ENCODE results near the gene LEPR.
"Not testable (repeated sequence)": the region's sequence is repeated elsewhere in the genome, so short reads cannot be mapped to it uniquely, and the experiment has no call there.

Gene LEPR, protein sequence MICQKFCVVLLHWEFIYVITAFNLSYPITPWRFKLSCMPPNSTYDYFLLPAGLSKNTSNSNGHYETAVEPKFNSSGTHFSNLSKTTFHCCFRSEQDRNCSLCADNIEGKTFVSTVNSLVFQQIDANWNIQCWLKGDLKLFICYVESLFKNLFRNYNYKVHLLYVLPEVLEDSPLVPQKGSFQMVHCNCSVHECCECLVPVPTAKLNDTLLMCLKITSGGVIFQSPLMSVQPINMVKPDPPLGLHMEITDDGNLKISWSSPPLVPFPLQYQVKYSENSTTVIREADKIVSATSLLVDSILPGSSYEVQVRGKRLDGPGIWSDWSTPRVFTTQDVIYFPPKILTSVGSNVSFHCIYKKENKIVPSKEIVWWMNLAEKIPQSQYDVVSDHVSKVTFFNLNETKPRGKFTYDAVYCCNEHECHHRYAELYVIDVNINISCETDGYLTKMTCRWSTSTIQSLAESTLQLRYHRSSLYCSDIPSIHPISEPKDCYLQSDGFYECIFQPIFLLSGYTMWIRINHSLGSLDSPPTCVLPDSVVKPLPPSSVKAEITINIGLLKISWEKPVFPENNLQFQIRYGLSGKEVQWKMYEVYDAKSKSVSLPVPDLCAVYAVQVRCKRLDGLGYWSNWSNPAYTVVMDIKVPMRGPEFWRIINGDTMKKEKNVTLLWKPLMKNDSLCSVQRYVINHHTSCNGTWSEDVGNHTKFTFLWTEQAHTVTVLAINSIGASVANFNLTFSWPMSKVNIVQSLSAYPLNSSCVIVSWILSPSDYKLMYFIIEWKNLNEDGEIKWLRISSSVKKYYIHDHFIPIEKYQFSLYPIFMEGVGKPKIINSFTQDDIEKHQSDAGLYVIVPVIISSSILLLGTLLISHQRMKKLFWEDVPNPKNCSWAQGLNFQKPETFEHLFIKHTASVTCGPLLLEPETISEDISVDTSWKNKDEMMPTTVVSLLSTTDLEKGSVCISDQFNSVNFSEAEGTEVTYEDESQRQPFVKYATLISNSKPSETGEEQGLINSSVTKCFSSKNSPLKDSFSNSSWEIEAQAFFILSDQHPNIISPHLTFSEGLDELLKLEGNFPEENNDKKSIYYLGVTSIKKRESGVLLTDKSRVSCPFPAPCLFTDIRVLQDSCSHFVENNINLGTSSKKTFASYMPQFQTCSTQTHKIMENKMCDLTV

DNA sequence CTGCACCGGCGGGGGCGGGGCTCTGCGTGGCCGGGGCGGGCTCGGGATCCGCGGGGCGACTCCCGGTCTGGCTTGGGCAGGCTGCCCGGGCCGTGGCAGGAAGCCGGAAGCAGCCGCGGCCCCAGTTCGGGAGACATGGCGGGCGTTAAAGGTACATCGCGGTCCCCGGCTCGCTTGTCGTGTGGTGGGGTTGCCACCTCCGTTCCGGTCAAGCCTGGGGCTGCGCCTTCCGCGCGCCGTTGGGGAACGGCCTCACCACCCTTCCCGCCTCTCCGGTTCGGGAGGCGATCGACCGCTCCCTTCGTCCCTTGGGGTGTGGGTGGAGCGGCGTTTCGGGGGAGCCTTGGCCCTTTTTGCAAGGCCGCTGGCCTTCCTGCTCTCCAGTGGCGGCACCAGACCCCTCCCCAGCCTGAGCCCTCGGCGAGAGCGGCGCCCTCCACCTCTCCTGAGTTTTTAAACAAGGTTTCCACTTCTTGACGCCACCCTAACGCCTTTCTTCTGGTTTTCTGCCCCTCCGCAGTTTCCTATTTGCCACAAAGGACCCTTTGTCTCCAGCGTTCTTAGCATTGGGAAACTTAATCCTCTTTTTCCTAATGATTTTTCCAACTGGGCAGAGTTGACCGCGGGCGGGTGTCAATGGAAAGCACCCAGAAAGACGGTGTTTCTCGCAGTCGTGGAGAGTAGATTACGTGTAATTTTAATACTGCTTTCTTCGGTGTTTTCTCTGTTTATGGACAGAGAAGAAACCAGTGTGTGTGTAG, at the start of gene LEPR, which contains the start of gene LEPROT:
Gene LEPR, plus strand, starts transcription at position 79 of the 761 bp plus-strand sequence. CDS start 144,898 bp downstream, outside the sequence.
Gene LEPROT, plus strand, starts transcription at position 79 of the 761 bp plus-strand sequence. Its CDS starts 57 bp downstream, at position 136.
- DNase-seq (ENCODE audit: low read depth), result no peak

DNA sequence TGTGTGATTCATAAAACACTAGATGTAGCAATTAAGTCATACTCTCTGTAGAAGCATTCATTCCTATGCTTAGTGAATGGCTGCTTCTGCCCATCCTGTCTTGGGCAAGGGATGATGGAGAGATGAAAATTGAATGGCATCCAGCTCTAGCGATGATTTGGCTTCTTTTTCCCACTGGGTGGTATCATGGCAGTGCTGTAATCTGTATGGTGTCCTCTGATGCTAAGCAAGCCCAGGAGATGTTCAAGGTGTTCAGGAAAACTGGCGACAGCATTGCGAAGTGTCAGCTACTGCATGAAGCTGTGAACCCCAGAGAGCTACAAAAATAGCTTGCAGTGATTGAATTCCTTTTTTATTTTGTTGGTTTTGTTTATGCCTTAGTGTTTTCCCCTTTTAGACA, 48.9 kb upstream of the LEPR start:
- no peak for DNase-seq (ENCODE audit: low read depth)

DNA sequence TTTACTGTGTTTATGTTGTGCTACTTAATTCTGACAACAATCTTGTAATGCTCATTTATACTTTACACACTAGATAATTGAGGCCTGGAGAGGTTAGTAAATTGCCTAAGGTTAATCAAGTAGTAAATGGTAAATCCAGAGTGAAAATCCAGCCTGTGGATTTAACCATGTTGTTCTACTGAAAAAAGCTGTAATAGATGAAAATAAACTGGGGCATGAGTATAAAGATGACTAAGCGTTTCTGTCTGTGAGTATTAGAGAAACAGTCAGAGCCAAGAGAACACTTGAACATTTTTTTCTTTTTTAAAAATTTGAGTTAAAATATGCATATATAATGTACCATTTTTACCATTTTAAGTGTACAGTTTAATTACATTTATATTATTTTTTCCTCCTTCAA, 47.9 kb upstream of the LEPR start:
- DNase-seq (ENCODE audit: low read depth), result no peak

DNA sequence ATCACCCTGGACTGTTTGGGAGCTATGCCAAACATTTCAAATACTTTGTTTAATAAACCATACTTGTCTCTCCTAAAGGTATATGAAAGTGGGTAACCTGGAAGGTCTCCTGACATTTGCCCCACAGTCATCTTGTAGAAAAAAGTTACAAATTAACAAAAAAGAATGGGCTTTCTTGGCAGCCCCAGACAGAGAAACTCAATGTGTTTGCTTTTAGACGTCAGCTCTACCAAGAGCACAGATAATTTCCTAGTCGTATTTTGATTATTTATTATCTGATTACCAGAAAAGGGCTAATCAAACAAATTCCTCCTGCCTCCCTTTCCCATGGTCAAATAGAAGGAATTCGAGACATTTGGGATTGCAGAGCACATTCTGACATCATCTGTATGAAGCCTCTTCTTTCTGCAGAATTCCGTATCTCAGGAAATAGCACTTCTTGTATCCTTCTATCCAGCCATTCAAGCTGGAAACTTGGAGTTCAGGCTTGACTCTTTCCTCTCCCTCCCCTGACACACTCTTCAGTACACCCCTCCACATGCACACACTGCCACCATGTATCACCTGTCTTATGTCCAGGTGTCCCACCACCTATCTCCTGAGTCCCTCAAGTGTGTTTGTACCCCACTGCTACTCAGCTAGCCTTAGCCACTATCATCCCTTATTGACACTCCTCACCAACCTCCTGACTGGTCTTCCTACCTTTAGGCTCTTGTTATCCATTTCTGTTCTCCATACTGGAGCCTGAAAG, 42.8 kb upstream of the LEPR start:
- no peak for DNase-seq (ENCODE audit: low read depth)

DNA sequence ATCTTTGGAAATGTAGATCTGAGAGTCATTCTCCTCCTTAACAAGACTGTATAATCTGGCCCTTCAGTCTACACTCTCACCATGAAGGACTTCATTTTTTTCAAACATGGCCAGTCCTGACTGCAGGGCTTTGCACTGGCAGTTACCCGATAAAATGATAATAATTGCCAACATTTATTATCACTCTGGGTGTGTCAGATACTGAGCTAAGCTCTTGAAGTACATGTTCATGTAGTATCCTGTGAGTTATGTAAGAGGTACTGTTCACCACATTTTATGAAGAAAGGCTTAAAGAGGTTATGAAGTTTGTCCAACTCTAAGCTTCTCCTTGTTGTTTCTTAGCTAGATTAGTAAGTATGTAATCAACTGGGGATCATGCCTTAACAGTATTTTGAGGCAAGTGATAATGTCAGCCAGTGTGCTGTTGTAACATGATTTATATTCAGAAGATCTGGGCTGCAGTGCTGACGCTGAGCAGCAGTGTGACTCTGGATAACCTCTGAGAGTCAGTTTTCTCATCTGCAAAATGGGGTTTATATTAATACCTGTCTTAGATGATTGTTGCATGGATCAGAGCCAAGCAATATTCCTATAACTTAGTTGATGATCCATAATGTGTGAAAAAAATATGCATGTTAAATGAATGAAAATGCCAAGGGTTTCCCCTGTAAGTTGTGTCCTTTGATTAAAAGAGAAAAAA, 42.1 kb upstream of the LEPR start:
- DNase-seq (ENCODE audit: low read depth), result no peak

DNA sequence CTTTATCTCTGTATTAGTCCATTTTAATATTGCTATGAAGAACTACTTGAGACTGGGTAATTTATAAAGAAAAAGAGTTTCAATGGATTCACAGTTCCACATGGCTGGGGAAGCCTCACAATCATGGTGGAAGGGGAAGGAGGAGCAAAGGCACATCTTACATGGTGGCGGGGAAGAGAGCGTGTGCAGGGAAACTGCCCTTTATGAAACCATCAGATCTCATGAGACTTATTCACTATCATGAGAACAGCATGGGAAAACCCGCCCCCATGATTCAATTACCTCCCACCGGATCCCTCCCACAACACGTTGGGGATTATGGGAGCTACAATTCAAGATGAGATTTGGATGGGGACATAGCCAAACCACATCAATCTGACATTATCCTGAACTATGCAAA, 36.0 kb upstream of the LEPR start:
- DNase-seq (ENCODE audit: low read depth), result not testable (repeated sequence)

DNA sequence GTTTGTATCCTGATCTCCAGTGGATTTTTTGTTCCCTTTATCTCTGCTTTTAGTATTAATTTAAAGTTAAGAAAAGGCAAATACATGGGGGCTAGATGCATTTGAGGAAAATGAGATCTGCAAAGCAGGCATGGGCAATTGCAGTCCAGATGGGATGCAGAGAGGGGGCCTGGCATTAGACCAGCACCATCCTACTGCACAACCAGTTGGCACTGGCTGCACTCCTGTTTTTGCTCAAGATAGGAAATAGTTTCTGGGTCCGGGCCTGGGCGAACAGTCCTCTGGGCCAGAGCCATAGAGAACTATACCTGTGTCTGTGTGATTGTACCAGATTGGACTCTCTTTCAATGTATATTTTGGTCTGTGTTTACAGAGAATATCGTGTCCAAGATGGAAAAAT, 34.0 kb upstream of the LEPR start:
- DNase-seq (ENCODE audit: low read depth), result no peak

DNA sequence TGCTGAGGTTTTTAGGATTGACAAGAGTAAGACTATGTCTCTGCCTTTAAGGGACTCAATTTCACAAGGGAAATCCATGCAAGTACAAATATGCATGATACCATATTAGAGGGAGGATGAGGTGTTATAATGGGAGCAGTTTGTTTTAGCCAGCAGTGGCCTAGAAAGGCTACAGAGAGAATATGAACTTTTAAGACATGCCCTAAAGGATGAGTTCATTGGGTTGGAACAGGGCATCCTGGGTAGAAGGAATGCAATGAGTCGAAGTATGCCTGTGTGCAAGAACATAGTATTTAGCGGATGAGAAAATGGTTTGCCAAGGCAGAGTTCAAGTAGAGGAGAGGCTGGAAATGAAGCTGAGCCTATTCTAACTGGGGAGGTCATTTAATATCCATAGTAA, 32.6 kb upstream of the LEPR start:
- DNase-seq (ENCODE audit: low read depth), result no peak

DNA sequence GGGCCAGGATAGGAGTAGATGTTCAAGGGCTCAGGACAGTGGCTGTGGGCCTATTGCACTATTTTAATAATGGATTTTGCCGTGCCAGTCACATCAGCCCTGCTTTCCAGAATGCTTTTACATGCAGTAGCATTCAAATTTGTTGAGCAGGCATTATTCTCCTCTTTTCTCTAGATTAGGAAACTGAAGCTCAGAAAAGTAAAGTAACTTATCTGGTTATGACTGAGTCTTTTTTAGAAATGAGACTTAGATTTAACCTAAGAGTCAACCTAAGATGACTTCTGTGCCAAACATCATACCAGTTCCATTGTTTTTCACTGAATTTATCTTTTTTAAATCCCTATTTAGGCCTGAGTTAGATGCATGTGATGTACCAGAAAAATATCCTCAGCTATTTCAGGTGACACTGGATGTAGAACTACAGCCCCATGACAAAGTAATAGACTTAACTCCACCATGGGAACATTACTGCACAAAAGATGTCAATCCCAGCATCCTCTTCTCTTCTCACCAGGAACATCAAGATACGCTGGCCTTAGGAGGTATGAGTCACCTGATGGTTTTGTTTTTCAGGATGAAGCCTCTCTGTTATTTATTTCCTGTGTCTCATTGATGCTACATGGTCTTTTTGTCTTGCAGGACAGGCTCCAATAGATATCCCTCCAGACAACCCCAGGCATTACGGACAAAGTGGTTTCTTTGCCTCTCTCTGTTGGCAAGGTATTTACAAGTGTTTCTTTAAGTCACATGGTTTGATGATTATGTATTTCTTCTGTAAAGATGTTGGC, 31.4 kb upstream of the LEPR start:
- DNase-seq (ENCODE audit: low read depth), result no peak

DNA sequence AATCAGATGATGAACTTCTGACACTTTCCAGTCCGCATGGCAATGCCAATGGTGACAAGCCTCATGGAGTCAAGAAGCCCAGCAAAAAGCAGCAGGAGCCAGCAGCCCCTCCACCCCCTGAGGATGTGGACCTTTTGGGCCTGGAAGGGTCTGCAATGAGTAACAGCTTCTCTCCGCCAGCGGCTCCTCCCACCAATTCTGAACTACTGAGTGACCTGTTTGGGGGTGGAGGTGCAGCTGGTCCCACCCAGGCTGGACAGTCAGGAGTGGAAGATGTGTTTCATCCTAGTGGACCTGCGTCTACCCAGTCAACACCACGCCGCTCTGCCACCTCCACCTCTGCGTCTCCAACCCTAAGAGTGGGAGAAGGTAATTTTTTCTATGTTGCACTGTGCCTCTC, 28.0 kb upstream of the LEPR start:
- no peak for DNase-seq (ENCODE audit: low read depth)

DNA sequence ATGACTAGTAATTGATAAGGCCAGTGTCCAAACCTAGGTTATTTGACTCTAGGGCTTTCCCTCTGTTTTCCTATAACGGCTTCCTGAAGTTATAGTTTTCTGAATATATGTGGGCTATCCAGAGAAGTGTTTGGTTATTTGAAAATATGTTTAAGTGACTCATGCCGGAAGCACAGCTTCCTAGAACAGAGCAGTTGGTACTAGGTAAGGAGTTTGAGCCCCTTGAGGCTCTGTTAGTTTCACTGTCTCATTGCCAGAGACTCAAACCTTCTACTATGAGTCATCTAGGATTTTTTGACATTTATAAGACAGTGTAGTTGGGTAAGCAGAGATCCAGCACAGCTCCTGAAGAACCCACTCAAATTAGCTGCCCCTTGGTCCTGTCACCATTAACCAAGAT, 27.1 kb upstream of the LEPR start:
- no peak for DNase-seq (ENCODE audit: low read depth)

DNA sequence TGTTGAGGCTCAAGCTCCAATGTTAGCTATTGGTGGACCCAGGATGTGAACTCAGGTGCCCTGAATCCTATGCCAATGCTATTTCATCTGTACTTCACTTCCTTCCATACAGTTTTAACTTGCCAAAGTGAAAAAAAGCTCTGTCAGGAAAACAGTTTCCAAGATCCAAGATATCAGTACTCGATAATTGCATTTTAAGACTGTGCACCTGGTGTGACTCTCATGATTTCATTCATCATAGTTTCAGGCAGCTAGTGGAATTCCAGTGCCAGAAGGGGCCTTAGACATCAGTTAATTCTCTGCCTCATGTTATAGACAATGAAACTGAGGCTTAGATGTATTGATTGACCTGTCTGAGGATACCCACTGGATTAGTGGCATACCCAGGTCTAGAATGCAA, 26.5 kb upstream of the LEPR start:
- DNase-seq (ENCODE audit: low read depth), result no peak

DNA sequence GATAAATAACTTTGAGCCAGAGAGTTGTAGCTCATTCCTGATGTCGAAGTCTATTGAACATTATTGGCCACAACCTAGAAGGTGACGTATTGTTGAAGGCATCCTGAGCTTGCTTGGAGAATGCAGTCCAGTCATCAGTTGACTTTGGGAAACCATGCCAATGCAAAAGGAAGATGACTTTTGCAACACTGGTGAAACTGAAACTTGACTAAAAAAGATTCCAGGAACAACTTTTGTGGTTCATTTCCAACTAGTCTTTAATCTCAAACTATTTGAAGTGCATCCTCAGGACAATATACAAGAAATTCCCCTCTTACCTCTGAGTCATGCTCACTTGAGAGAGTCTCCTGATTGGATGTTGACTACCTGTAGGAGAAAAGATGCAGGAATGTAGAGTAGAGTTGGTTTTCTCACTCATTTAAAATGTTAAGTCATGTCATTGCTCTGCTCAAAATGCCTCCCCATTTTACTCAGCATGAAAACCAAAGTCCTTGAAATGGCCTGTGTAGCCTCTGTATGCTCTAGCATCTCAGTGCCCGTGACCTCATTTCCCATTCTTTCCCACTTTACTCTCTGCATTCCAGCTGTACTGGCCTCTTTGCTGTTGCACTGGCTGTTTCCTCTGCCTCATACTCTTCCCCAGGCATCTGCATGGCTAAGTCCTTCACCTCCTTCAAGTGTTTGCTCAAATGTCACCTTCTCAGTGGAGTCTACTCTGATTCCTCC, 24.4 kb upstream of the LEPR start:
- DNase-seq (ENCODE audit: low read depth), result no peak

DNA sequence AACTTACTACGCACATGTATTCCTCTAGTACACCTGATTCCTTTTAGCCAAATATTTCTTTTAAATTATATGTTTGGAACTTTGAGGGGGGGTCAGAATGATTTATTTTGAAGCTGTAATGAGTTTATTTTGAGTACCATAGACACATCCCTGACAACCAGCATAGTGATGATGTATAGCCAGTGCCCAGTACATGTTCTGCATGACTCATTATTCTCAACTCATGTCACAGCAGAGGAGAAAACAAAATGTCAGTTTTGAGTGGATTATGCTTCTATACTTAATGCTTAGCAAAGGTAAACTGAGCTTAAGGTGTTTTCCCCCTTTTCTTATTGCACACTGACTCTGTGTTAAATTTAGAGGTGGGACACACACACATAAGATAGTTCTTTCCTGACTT, 22.4 kb upstream of the LEPR start:
- no peak for DNase-seq (ENCODE audit: low read depth)

DNA sequence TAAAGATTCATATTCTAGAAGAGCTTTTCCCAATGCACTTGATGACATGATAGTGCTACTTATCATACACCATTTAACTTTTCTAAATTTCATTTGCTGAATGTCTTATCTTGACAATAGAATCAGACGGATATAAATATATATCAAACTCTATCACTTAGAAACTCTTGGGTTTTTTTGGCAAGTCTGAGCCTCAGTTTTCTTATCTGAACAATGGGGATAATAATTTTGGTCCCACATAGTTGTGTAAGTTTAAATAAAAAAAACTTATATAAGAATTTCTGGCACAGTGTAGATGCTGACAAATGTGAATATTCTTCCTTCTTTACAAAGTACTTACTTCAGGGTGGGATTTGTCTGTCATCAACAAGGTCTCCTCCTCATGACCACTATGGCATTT, 21.5 kb upstream of the LEPR start:
- DNase-seq (ENCODE audit: low read depth), result no peak

DNA sequence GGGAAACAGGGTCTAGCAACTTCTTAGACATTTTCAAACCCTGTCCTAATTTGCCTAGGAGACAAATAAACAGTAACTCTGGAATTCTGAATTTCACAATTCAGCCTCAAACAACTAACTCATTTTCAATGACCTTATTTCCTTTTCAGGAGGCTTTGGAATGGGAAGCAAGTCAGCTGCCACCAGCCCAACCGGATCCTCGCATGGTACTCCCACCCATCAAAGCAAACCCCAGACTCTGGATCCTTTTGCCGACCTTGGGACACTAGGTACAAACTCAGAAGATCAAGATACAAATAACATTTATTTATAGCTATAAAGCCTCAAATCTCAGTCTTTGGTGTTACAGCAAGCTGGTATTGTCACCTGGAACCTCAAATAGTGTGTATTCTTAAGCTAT, 18.9 kb upstream of the LEPR start:
- no peak for DNase-seq (ENCODE audit: low read depth)

DNA sequence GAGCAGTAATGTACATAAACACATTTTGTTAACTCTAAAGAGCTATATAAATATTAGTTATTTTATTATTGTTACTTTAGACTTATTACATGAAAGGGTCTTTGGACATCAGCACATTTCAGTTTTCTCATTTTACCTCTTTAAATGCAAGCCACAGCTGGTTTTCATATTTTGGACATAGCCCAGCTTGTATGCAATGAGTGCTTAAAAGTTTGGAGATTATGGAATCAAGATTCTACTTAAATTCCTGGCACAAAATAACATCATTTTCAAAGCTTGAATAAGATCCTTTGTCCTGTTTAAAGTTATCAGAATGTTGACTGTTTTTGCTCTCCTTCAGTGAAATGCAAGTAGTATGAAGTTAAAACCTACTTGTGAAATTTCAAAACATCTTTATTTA, 15.5 kb upstream of the LEPR start:
- no peak for DNase-seq (ENCODE audit: low read depth)

DNA sequence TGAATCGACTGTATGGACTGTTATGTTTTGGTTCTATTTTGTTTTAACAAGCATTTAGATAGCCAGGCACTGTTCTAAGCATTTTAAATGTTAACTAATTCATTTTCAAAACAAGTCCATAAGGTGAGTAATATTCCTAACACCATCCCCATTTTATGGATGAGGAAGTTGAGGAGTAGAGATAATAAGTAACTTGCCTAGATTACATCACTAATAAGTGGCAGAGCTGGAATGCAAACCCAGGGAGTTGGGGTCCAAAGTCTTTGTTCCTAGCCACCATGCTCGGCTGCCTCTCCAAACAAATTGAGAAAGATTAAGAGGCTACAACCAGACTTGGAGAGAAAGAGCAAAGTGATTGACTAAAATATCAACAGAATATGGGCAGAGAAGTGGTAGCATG, 12.6 kb upstream of the LEPR start:
- no peak for DNase-seq (ENCODE audit: low read depth)

DNA sequence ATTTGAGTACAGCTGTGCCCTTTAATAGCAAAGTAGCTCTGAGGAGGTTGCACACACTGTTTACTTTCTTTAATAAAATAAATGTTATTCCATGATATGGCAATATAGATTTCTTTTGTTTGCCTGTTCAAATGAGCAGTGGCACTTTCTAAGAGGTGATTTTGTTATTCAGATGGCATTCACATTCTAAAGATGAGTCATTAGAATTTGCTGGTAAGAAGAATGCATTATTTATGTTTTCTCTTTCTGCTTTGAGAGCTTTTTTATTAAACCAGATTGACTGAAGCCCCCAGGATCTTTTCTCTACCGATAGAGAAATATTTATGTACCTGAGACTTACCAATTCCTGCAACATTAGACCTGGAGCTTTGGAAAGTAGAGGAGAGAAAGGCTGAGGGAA, 11.2 kb upstream of the LEPR start:
- DNase-seq (ENCODE audit: low read depth), result no peak

Measured in activated T-cell treated with anti-CD3 and anti-CD28 coated beads for 1 hour (primary cell).